ENCODE data around the gene DGUOK.

GRCh38 chr2:73942664-73943063 is 16.0 kb downstream of the DGUOK start:
- TF ChIP-seq CHD1 (IDR thresholded peaks at IDR 0.05; ENCODE audit: low read depth, low read length) (no peak), EP300 (IDR thresholded peaks at IDR 0.05; ENCODE audit: borderline replicate concordance in 1 of 2, control insufficient read depth in 1 of 2, low read depth in 2 of 2, low read length in 2 of 2) (no peak), CTCF (IDR thresholded peaks at IDR 0.05 in 2 of 3, conservative IDR thresholded peaks at IDR 0.05 in 1 of 3; ENCODE audit: control insufficient read depth in 2 of 3, extremely low read depth in 1 of 3, insufficient read depth in 1 of 3, low read depth in 3 of 3, low read length in 3 of 3) (no peak), BRCA1 (IDR thresholded peaks at IDR 0.05; ENCODE audit: low read depth, low read length) (no peak), HCFC1 (IDR thresholded peaks at IDR 0.05; ENCODE audit: low read length) (no peak), POLR2AphosphoS5 (IDR thresholded peaks at IDR 0.05; ENCODE audit: low read length) (no peak), TCF7 (IDR thresholded peaks at IDR 0.05; ENCODE audit: borderline replicate concordance) (no peak), POLR2A (IDR thresholded peaks at IDR 0.05; ENCODE audit: low read depth, low read length) (no peak), NR2C2 (IDR thresholded peaks at IDR 0.05; ENCODE audit: borderline replicate concordance, control insufficient read depth, insufficient read length, low read depth) (no peak), EGR1 (IDR thresholded peaks at IDR 0.05; ENCODE audit: borderline replicate concordance in 1 of 2, low read depth in 2 of 2, low read length in 2 of 2) (no peak), TBL1XR1 (IDR thresholded peaks at IDR 0.05; ENCODE audit: low read depth, low read length) (no peak)

Measured in GM12878 (cell line).